ENCODE measurements around the gene RARS1. TPM values are rescaled to one million over a fixed set of nuclear protein-coding genes. Genes with fewer than 3 reads are reported as not detected.

Gene RARS1
- total RNA-seq, 4 donors from 2014 or later, result 61.9 to 86.9 (median 63.3) TPM

DNA sequence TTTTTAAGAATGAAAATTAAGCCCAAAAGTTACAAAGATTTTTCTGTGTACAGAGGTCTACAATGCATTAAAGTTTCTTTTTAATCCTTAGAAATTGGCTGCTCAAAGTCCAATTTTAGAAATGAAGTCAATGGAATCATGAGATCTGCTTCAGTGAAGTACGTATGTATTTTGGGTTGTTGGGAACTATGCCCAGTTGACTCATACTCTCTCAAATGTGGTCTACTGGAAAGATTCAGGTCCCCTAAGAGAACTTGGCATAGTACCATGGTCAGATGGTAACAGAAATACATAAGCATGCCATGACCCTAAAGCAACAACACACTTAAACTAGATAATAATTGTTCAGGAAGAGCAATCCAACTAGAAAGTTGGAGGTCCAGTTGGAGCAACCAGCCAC lies 65.9 kb downstream of the RARS1 start:
- TF ChIP-seq, protein P1, sequence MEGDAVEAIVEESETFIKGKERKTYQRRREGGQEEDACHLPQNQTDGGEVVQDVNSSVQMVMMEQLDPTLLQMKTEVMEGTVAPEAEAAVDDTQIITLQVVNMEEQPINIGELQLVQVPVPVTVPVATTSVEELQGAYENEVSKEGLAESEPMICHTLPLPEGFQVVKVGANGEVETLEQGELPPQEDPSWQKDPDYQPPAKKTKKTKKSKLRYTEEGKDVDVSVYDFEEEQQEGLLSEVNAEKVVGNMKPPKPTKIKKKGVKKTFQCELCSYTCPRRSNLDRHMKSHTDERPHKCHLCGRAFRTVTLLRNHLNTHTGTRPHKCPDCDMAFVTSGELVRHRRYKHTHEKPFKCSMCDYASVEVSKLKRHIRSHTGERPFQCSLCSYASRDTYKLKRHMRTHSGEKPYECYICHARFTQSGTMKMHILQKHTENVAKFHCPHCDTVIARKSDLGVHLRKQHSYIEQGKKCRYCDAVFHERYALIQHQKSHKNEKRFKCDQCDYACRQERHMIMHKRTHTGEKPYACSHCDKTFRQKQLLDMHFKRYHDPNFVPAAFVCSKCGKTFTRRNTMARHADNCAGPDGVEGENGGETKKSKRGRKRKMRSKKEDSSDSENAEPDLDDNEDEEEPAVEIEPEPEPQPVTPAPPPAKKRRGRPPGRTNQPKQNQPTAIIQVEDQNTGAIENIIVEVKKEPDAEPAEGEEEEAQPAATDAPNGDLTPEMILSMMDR (IDR thresholded peaks at IDR 0.05), result no peak

DNA sequence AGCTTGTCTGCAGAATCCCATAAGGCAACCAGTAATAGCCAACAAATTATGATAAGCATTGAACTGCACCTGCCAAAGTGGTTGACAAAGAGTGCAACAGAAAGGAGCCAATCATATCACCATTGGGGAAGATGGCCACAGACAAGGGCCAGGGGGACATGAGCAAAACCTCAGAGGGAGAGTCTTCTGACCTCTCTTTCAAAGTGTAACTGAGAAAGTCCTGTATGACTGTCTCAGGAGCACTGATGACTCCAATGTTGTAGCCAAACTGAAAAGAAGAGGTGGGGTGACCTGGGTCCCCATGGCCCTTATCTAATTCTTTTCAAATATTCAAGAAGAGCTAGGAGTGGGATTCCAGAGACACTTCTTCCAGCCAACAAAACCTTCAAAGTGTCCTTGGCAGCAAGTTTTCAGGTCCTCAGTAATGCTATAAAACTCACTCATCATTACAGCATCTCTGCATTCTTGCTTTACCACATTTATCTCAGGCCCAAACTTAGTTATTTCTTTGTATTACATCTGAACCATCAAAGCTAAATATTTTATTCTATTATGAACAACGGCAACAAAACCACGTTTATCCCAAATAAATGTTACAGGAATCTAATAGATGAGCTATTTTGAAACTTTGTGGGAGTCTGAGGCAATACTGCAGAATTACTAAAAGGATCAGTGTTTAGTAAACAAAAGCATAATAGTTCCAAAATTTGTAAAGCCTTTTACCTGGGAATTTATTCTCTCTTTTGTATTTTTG lies 67.3 kb downstream of the RARS1 start:
- DNase-seq (ENCODE audit: low spot score) (no peak), ATAC-seq (ENCODE audit: low FRiP score) (no peak)
- TF ChIP-seq, protein P1 (IDR thresholded peaks at IDR 0.05), result no peak

More for the DNA sequence above, 65.9 kb downstream of the RARS1 start:
- DNase-seq (ENCODE audit: low spot score) (no peak), ATAC-seq (ENCODE audit: low FRiP score) (no peak)

DNA sequence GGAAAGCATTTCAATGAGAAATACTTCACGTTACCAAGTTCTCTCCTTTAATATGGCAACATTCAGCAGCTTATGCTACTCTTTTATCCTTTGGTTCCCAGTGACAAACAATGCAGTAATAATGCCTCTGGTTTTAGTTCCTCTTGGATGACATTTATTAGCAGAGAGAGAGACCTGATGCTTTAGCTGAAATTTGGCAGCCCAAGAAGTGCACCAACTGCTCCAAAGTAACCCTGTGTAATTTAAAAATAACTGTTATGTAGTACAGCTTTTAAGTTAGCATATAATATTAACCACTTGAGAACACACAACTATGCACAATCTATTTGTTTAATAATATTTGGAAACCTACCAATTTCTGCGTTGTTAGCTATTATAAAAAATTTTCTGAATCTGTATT lies 71.1 kb downstream of the RARS1 start:
- ATAC-seq (ENCODE audit: low FRiP score), result no peak
- TF ChIP-seq, protein P1 (IDR thresholded peaks at IDR 0.05), result no peak
- no peak for DNase-seq (ENCODE audit: low spot score)

DNA sequence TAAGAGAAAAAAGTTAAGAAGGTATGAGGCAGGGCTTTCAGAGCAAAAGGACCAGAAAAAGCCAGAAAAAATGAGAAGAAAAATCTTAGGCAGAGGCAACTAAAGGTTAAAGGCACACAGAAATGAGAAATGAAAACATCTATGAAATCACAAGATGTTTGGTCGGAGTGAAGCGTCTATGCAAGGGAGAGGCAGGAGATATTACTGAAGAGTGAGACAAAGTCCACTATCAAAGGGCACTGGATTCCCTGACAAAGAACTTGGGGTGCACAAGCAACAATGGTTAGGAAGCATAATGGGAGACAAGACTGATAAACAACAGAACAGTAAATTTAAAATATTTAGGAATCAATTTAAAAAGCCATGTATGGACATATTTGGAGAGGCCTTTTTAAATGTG lies 76.0 kb downstream of the RARS1 start:
- TF ChIP-seq, protein P1 (IDR thresholded peaks at IDR 0.05), result no peak
- DNase-seq (ENCODE audit: low spot score) (no peak), ATAC-seq (ENCODE audit: low FRiP score) (no peak)

DNA sequence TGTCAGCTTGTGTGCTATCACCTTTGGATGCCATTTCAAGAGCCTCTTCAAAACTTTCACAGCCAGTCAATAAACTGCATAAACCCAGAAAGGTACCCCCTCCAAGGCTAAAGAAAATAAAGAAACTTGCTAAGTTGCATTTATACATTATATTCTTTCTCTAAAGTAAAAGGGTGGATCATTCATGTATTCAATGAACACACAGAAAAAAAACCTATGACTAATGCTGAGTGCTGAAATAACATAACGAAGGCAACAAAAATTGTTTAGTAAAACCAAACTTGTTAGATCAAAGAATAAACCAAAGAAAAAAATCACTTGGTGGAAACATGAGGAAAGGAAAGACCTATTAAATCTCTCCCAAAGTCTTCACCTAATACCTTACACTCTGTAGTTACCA lies 77.7 kb downstream of the RARS1 start:
- DNase-seq (ENCODE audit: low spot score) (no peak), ATAC-seq (ENCODE audit: low FRiP score) (no peak)
- TF ChIP-seq, protein P1 (IDR thresholded peaks at IDR 0.05), result no peak

DNA sequence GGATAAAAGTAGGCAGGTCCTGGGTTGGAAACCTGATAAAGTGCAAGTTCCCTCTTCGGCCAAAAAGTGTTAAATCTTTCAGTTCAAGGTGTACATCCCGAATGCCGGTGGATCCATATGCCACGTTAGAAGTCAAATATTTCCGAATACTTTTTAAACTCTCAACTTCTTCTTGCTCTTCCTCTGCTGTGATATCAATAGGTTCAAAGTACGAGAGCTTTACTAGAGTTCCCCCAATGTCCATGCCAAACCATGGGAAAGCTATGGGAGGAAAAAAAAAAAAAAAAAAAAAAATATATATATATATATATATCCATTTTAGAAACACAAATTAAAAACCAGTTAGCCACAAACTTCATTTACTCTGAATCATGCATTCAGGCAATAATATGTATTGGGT lies 82.5 kb downstream of the RARS1 start:
- no peak for ATAC-seq (ENCODE audit: low FRiP score)
- TF ChIP-seq, protein P1 (IDR thresholded peaks at IDR 0.05), result no peak
- DNase-seq (ENCODE audit: low spot score), result no peak

Small RNA genes within 50 kb of the gene (small RNA-seq; reads per million reads assigned to genes)
- gene MIR103A1, result not detected

Other genes starting within 250 kb of the RARS1 start
- 10 to 100 TPM in 3 of 4 donors, under 1 TPM in 1; 0.63 to 92.6 (median 21.0) TPM for gene WWC1, start 194.8 kb upstream of the RARS1 start, total RNA-seq
- gene FBLL1, start 42.8 kb downstream of the RARS1 start, total RNA-seq, result under 1 TPM in 2 of 4 donors, not detected in 2; 0.46 to 0.84 TPM
- 10 to 100 TPM; 22.5 to 39.9 (median 28.4) TPM for gene PANK3, start 92.9 kb downstream of the RARS1 start, total RNA-seq